HL-60 (cell line): ENCODE data around the gene MAGI2.
"Not testable (repeated sequence)": the region's sequence is repeated elsewhere in the genome, so short reads cannot be mapped to it uniquely, and the experiment has no call there.

Experiments used
- DNase-seq, 2 experiments: peaks; one replicate each; pipeline ENCODE4 v3.0.0-alpha.2; 2010 to 2020; ENCODE audit warnings: low read depth in 1 of 2, low spot score in 1 of 2
- H3K27ac ChIP-seq: fragments of 250-450 bp; sonication (Bioruptor Pico); replicated peaks from 2 replicates; pipeline ENCODE4 v1.5.1; 2020; ENCODE audit warnings: mild to moderate bottlenecking, moderate library complexity
- H3K27me3 ChIP-seq: fragments of 250-450 bp; sonication (Bioruptor Pico); 2 replicates; pipeline ENCODE4 v1.5.1; 2021; ENCODE audit warnings: mild to moderate bottlenecking, moderate library complexity; ENCODE audit not compliant: insufficient read depth, poor library complexity, severe bottlenecking
- H3K4me3 ChIP-seq: replicated peaks from 2 replicates; pipeline ENCODE4 v1.5.1; 2011; ENCODE audit warnings: mild to moderate bottlenecking, control low read depth, low read length; ENCODE audit not compliant: insufficient read depth
- GABPA ChIP-seq: IDR thresholded peaks from 2 replicates; pipeline ENCODE4 v1.6.1; 2012; ENCODE audit warnings: low read depth
- POLR2AphosphoS5 ChIP-seq: IDR thresholded peaks from 2 replicates; pipeline ENCODE4 v1.6.1; 2012; ENCODE audit warnings: low read depth
- SPI1 ChIP-seq: IDR thresholded peaks from 2 replicates; pipeline ENCODE4 v1.6.1; 2012; ENCODE audit warnings: low read depth, mild to moderate bottlenecking, borderline replicate concordance
- TF ChIP-seq, protein P1 (sequence below): IDR thresholded peaks from one replicate; pipeline ENCODE4 v1.5.1; 2011; ENCODE audit warnings: low read length, control low read depth, inconsistent platforms; ENCODE audit not compliant: insufficient read depth
- TF ChIP-seq, protein P2 (sequence below): IDR thresholded peaks from 2 replicates; pipeline ENCODE4 v1.6.1; 2012; ENCODE audit warnings: low read depth; ENCODE audit not compliant: insufficient replicate concordance

MAGI2 gene

DNA sequence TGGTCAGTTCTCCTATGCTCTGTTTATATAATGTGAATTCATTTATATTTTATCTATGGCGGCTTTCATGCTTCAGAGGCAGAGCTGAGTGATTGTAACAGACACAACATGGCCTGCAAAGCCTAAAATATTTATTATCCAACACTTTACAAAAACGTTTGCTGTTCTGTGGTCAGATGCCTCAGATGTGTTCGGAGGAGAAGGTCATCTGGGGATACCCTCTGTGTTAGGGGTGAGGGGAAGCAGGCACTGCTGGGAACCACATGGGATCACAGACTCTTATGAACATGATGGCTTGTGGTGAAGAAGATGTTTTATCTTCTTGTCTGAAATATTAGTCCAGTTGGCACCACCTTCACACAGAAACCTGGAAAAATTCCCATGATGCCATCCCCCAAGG lies 1451.4 kb downstream of the MAGI2 start:
- no peak overlapping the region for H3K4me3 ChIP-seq
- DNase-seq = no peak
- no peaks in the 10 kb centered on the region for H3K27me3 ChIP-seq
- H3K27ac ChIP-seq = no peak overlapping the region
- TF ChIP-seq SPI1 (no peak), POLR2AphosphoS5 (no peak), GABPA (no peak)
- TF ChIP-seq, protein P1, sequence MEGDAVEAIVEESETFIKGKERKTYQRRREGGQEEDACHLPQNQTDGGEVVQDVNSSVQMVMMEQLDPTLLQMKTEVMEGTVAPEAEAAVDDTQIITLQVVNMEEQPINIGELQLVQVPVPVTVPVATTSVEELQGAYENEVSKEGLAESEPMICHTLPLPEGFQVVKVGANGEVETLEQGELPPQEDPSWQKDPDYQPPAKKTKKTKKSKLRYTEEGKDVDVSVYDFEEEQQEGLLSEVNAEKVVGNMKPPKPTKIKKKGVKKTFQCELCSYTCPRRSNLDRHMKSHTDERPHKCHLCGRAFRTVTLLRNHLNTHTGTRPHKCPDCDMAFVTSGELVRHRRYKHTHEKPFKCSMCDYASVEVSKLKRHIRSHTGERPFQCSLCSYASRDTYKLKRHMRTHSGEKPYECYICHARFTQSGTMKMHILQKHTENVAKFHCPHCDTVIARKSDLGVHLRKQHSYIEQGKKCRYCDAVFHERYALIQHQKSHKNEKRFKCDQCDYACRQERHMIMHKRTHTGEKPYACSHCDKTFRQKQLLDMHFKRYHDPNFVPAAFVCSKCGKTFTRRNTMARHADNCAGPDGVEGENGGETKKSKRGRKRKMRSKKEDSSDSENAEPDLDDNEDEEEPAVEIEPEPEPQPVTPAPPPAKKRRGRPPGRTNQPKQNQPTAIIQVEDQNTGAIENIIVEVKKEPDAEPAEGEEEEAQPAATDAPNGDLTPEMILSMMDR = no peak
- TF ChIP-seq, protein P2, sequence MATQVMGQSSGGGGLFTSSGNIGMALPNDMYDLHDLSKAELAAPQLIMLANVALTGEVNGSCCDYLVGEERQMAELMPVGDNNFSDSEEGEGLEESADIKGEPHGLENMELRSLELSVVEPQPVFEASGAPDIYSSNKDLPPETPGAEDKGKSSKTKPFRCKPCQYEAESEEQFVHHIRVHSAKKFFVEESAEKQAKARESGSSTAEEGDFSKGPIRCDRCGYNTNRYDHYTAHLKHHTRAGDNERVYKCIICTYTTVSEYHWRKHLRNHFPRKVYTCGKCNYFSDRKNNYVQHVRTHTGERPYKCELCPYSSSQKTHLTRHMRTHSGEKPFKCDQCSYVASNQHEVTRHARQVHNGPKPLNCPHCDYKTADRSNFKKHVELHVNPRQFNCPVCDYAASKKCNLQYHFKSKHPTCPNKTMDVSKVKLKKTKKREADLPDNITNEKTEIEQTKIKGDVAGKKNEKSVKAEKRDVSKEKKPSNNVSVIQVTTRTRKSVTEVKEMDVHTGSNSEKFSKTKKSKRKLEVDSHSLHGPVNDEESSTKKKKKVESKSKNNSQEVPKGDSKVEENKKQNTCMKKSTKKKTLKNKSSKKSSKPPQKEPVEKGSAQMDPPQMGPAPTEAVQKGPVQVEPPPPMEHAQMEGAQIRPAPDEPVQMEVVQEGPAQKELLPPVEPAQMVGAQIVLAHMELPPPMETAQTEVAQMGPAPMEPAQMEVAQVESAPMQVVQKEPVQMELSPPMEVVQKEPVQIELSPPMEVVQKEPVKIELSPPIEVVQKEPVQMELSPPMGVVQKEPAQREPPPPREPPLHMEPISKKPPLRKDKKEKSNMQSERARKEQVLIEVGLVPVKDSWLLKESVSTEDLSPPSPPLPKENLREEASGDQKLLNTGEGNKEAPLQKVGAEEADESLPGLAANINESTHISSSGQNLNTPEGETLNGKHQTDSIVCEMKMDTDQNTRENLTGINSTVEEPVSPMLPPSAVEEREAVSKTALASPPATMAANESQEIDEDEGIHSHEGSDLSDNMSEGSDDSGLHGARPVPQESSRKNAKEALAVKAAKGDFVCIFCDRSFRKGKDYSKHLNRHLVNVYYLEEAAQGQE = no peak

DNA sequence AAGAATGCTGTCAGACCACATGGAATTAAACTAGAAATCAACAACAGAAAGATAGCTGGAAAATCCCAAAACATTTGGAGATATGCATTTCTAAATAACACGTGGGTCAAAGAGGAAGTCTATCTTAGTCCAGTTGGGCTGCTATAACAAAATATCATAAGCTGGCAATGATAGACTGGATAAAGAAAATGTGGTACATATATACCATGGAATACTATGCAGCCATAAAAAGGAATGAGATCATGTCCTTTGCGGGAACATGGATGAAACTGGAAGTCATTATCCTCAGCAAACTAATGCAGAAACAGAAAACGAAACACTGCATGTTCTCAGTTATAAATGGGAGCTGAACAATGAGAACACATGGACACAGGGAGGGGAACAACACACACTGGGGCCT lies 1454.3 kb downstream of the MAGI2 start:
- not testable (repeated sequence) for H3K27ac ChIP-seq, DNase-seq, H3K27me3 ChIP-seq, H3K4me3 ChIP-seq

DNA sequence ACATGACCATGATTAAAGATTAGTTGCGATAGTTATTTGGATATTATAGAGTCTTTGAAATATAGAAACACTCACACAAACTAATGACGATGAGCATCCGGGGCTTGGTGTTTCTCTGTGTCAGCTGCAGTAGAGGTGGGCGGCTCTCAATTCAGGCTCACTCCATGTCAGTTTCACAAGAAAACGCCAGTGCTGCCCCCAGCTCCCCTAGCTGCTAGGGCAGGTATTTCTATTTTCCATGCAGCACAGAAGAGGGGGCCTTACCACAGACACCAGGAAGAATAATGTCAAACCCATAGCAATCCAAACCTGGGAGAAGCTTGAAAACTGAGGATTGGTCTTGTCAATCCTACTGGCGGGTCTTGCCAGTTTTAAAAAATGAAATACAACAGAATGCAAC lies 1457.8 kb downstream of the MAGI2 start:
- no peak overlapping the region for H3K27ac ChIP-seq
- no peak for DNase-seq
- TF ChIP-seq, protein P2 = no peak
- TF ChIP-seq, protein P1 = no peak
- TF ChIP-seq POLR2AphosphoS5 = no peak
- TF ChIP-seq GABPA = no peak
- no peak for TF ChIP-seq SPI1

DNA sequence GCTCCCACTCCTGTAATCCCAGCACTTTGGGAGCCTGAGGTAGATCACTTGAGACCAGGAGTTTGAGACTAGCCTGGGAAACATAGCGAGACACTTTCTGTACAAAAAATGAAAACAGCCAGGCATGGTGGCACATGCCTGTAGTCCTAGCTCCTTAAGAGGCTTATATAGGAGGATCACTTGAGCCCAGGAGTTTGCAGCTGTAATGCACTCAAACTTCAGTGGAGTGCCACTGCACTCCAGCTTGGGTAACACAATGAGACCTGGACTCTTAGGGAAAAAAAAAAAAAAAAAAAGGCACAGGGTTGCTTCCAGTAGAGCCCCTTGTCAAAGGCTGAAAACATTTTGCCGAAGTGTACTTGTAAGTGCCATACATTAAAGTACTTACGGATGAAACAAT lies 1459.6 kb downstream of the MAGI2 start:
- no peaks in the 10 kb centered on the region for H3K27me3 ChIP-seq
- DNase-seq = no peak
- H3K27ac ChIP-seq = no peak overlapping the region
- TF ChIP-seq, protein P1 = no peak
- TF ChIP-seq GABPA (no peak), SPI1 (no peak), POLR2AphosphoS5 (no peak)
- TF ChIP-seq, protein P2 = no peak
- no peak overlapping the region for H3K4me3 ChIP-seq

More for the DNA sequence above, 1457.8 kb downstream of the MAGI2 start:
- Histone ChIP-seq H3K4me3 (no peak overlapping the region), H3K27me3 (no peaks in the 10 kb centered on the region)
